Measurements from ENCODE around the gene INTS14. TPM values are rescaled to one million over a fixed set of nuclear protein-coding genes. Genes with fewer than 3 reads are reported as not detected.

Gene INTS14
- total RNA-seq, 2 donors from 2014 or later, result 36.8 to 39.7 TPM

DNA sequence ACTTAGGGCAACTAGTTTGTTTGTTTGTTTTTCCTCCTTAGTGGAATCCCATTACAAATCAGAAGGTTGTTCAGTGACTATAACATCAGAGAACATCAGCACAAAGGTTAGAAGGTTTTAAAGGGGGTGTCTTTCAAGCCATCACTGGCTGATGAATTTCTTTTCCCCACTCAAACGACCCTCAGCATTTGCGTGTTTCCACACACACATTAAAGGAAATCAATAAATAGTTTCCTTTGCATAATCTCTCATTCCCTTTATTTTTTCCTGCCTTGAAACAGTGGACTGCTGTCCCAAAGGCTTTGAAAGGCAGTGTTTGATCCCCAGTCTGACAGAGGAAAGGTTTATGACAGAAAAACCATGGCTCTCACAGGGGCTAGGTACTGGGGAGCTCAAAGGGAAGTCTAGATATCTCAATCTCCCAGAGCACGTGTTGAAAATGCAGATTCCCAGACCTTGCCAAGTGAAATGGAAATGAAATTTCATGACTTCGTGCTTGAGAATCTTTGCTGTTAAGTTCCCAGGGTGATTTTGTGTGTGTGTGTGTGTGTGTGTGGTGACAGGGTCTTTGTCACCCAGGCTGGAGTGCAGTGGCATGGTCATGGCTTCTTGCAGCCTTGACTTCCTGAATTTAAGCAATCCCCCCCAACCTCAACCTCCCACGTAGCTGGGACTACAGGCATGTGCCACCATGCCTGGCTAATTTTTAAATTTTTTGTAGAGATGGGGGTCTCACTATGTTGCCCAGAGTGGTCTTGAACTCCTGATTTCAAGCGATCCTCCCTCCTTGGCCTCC, 2.2 kb upstream of the INTS14 start:
- H3K27me3 ChIP-seq (replicated peaks; ENCODE audit: insufficient read depth), result no peaks in the 10 kb centered on the region
- H3K4me1 ChIP-seq (ENCODE audit: control insufficient read depth in 1 of 2, low read depth in 2 of 2), result peaks cover 8 to 23% of the 10 kb centered on the region in 2 donors
- no peak overlapping the region for H3K4me3 ChIP-seq
- DNase-seq (ENCODE audit: low spot score) (no peak), ATAC-seq (ENCODE audit: insufficient number of reproducible peaks, low FRiP score, low read depth) (no peak)
- no peaks in the 10 kb centered on the region for H3K9me3 ChIP-seq
- TF ChIP-seq, protein P1, sequence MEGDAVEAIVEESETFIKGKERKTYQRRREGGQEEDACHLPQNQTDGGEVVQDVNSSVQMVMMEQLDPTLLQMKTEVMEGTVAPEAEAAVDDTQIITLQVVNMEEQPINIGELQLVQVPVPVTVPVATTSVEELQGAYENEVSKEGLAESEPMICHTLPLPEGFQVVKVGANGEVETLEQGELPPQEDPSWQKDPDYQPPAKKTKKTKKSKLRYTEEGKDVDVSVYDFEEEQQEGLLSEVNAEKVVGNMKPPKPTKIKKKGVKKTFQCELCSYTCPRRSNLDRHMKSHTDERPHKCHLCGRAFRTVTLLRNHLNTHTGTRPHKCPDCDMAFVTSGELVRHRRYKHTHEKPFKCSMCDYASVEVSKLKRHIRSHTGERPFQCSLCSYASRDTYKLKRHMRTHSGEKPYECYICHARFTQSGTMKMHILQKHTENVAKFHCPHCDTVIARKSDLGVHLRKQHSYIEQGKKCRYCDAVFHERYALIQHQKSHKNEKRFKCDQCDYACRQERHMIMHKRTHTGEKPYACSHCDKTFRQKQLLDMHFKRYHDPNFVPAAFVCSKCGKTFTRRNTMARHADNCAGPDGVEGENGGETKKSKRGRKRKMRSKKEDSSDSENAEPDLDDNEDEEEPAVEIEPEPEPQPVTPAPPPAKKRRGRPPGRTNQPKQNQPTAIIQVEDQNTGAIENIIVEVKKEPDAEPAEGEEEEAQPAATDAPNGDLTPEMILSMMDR (IDR thresholded peaks at IDR 0.05), result no peak
- no peaks in the 10 kb centered on the region for H3K36me3 ChIP-seq
- H3K27ac ChIP-seq, result no peak overlapping the region

DNA sequence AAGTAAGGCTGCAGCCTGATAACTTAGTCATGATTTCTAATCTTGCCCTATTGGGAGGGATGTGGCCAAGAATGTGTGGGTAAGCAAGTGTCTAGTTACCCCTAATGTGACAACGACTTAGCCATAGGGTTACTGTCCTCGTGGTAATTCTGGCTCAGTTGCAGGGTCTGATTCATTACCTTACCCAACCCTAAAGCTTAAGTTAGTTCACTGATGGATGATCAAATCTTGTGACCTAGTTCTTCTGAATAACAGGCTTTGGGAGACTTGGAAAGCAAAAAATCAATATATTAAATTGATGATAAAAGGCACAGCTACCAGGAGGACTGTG, 1.6 kb upstream of the INTS14 start:
- Histone ChIP-seq H3K36me3 (no peaks in the 10 kb centered on the region), H3K27me3 (replicated peaks; ENCODE audit: insufficient read depth) (no peaks in the 10 kb centered on the region), H3K27ac (peak overlapping the region in 1 of 2 donors; percentile 97), H3K4me3 (no peak overlapping the region), H3K9me3 (no peaks in the 10 kb centered on the region), H3K4me1 (ENCODE audit: control insufficient read depth in 1 of 2, low read depth in 2 of 2) (peaks cover 8 to 23% of the 10 kb centered on the region in 2 donors)
- ATAC-seq (ENCODE audit: insufficient number of reproducible peaks, low FRiP score, low read depth) (no peak), DNase-seq (ENCODE audit: low spot score) (no peak)
- TF ChIP-seq, protein P1 (IDR thresholded peaks at IDR 0.05), result no peak

DNA sequence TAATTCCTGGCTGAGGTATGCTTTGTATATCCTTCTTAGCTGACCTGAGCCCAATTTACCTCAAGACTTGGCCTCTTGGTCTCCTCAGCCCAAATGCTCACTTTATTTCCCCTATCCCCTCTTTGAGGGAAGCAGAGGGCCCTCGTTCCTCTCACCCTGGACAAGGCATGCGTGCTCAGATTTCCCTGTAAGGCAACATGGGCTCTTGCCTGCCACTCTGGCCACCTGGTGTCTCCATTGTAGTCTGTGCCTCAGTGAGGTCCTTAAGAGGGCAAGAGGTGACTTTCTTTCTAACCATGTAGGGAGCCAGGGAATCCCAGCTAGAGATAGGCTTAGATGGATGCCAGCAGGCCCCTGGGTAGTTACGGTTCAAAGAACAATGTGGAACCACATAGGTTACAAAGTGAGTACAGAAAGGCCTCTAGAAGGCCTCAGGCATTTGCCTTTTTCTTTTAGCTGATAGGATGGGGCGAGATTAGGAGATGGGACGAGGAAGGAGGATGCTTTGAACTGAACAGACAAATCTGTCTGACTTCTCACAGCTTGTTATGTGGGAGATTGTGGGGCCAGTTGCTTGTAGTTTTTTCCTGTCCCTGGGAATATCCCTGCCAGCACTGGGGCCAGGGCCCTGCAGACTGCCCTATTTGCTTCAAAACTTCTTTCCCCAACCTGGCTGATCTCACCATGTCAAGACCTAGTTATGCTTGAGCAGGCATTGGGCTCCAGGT, 1.1 kb upstream of the INTS14 start:
- no peaks in the 10 kb centered on the region for H3K36me3 ChIP-seq
- H3K4me1 ChIP-seq (ENCODE audit: control insufficient read depth in 1 of 2, low read depth in 2 of 2), result peaks cover 8 to 23% of the 10 kb centered on the region in 2 donors
- ATAC-seq (ENCODE audit: insufficient number of reproducible peaks, low FRiP score, low read depth) (no peak), DNase-seq (ENCODE audit: low spot score) (no peak)
- no peaks in the 10 kb centered on the region for H3K27me3 ChIP-seq (replicated peaks; ENCODE audit: insufficient read depth)
- H3K4me3 ChIP-seq, result peak overlapping the region; percentile 90
- H3K27ac ChIP-seq, result peak overlapping the region; percentile 97
- no peaks in the 10 kb centered on the region for H3K9me3 ChIP-seq
- TF ChIP-seq, protein P1 (IDR thresholded peaks at IDR 0.05), result no peak

DNA sequence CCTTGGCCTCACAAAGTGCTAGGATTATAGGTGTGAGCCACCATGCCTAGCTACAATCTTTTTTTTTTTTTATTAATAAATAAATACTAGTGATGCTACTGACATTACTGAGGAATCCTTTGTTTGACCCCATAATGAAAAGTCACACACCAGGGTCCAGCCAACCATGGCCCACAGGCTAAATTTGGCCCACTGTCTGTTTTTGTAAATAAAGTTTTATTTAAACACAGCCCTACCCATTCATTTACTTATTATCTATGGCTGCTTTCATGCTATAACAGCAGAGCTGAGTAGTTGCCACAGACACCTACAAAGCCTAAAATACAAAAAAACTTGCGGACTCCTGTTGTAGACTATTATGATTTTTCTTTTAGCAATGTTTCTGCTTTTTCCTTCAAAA, 7.4 kb downstream of the INTS14 start:
- no peak for DNase-seq (ENCODE audit: low spot score)
- no peak overlapping the region for H3K4me3 ChIP-seq
- no peak overlapping the region for H3K27ac ChIP-seq
- TF ChIP-seq, protein P1 (IDR thresholded peaks at IDR 0.05), result no peak
- no peak for ATAC-seq (ENCODE audit: insufficient number of reproducible peaks, low FRiP score, low read depth)
- H3K36me3 ChIP-seq, result peaks cover 32% of the 10 kb centered on the region
- H3K4me1 ChIP-seq (ENCODE audit: control insufficient read depth in 1 of 2, low read depth in 2 of 2), result no peaks in the 10 kb centered on the region
- no peaks in the 10 kb centered on the region for H3K27me3 ChIP-seq (replicated peaks; ENCODE audit: insufficient read depth)
- no peaks in the 10 kb centered on the region for H3K9me3 ChIP-seq

DNA sequence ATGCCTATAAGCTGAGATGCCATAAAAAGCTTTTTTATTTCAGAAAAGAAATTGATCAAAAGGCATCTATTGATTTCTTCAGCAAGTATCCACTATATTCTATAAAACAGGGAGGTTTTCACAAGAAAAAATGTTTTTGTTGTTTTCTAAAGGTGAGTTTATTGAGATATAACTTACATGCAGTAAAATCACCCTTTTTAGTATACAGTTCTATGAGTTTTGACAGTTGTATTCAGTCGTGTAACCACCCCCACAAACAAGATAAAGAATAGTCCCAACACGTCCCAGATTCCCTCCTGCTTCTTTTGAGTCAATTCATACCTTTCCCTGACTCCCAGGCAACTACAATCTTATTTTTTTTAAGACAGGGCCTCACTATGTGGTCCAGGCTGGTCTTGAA, 7.8 kb downstream of the INTS14 start:
- TF ChIP-seq, protein P1 (IDR thresholded peaks at IDR 0.05), result no peak
- DNase-seq (ENCODE audit: low spot score) (no peak), ATAC-seq (ENCODE audit: insufficient number of reproducible peaks, low FRiP score, low read depth) (no peak)
- Histone ChIP-seq H3K27me3 (replicated peaks; ENCODE audit: insufficient read depth) (no peaks in the 10 kb centered on the region), H3K27ac (no peak overlapping the region), H3K4me3 (no peak overlapping the region), H3K4me1 (ENCODE audit: control insufficient read depth in 1 of 2, low read depth in 2 of 2) (no peaks in the 10 kb centered on the region), H3K9me3 (no peaks in the 10 kb centered on the region), H3K36me3 (peaks cover 35% of the 10 kb centered on the region)

Measured in thoracic aorta (tissue), 2 donors.